RWPE2 (cell line): Measurements from ENCODE around the gene CISD3.
A peak's percentile ranks its signal among the peaks of the same experiment; 100 is the strongest.

Experiments
- ATAC-seq: fragments of 200-7000 bp; cut with Tn5 transposase; 3 replicates; pipeline ENCODE4 v1.9.1; 2021; ENCODE audit warnings: low read depth
- DNase-seq: peaks from one replicate; pipeline ENCODE4 v3.0.0-alpha.2; 2020; ENCODE audit warnings: low spot score
- H3K27ac ChIP-seq: fragments of 450-650 bp; 2 replicates; pipeline ENCODE4 v1.5.1; 2017; ENCODE audit warnings: mild to moderate bottlenecking; ENCODE audit not compliant: poor library complexity, severe bottlenecking
- H3K27me3 ChIP-seq: fragments of 250-450 bp; sonication (Bioruptor Pico); 2 replicates; pipeline ENCODE4 v1.5.1; 2021; ENCODE audit warnings: mild to moderate bottlenecking, moderate library complexity; ENCODE audit not compliant: insufficient read depth, poor library complexity, severe bottlenecking
- H3K36me3 ChIP-seq: fragments of 250-450 bp; sonication (Bioruptor Pico); 2 replicates; pipeline ENCODE4 v1.5.1; 2020; ENCODE audit warnings: low read depth, mild to moderate bottlenecking, moderate library complexity
- H3K4me1 ChIP-seq: fragments of 250-450 bp; sonication (Bioruptor Pico); 2 replicates; pipeline ENCODE4 v1.5.1; 2021; ENCODE audit warnings: mild to moderate bottlenecking, moderate library complexity; ENCODE audit not compliant: insufficient read depth, poor library complexity, severe bottlenecking
- H3K4me3 ChIP-seq: fragments of 250-450 bp; sonication (Bioruptor Pico); 2 replicates; pipeline ENCODE4 v1.5.1; 2021; ENCODE audit warnings: mild to moderate bottlenecking, moderate library complexity; ENCODE audit not compliant: severe bottlenecking
- H3K9me3 ChIP-seq: fragments of 250-450 bp; sonication (Bioruptor Pico); 2 replicates; pipeline ENCODE4 v1.5.1; 2021; ENCODE audit warnings: mild to moderate bottlenecking, moderate library complexity; ENCODE audit not compliant: severe bottlenecking
- TF ChIP-seq, protein P1 (sequence below): fragments of 450-650 bp; IDR thresholded peaks from one replicate; pipeline ENCODE4 v1.5.1; 2017; ENCODE audit warnings: mild to moderate bottlenecking, moderate library complexity; ENCODE audit not compliant: poor library complexity, severe bottlenecking

The CISD3 gene

DNA sequence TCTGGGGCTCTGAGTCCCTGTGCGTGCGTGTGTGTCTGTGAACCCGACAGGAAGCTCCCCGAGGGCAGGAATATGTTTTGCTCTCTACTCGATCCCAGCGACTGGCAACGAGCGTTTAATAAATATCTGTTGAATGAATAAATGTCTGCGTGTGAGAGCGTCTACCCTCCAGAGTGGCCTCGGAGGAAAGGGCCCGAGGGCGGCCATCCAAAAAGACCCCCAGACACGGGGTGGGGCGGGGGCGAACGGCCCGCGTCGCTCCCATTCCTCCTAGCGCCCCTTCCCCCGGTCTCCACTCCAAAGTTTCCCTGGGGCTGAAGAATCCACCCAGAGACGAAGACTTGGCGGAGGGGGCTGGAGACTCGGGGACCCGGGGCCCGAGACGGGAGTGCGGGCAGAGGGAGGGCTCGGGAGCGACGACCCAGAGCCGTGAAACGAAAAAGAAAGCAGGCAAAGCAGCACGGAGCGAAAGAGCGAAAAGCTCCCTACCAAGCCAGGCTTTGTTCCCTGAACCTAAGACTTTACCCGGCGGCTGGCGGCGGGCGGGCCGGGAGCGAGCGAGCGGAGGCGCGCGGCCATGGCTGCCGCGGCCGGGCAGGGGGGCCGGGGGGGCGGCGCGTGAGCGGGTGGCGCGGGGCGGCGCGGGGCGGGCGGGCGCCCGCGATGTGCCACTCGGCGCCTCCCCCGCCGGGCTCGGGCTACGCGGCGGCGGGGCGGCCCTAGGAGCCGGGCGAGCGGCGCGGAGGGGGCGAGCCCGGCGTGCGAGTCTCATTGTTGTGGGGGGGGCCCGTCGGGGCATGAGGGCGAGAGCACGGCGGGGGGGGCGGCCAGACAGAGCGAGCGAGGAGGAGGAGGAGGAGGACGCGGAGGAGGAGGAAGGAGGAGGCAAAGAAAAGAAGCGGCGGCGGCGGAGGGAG is 25.3 kb upstream of the CISD3 start, which contains the start of gene MLLT6:
Gene MLLT6 (plus strand): TSS at position 668 of the 917 bp plus-strand sequence. CDS start 360 bp downstream, outside the sequence.
- no peaks in the 10 kb centered on the region for H3K9me3 ChIP-seq
- no peaks in the 10 kb centered on the region for H3K4me1 ChIP-seq
- TF ChIP-seq, protein P1, sequence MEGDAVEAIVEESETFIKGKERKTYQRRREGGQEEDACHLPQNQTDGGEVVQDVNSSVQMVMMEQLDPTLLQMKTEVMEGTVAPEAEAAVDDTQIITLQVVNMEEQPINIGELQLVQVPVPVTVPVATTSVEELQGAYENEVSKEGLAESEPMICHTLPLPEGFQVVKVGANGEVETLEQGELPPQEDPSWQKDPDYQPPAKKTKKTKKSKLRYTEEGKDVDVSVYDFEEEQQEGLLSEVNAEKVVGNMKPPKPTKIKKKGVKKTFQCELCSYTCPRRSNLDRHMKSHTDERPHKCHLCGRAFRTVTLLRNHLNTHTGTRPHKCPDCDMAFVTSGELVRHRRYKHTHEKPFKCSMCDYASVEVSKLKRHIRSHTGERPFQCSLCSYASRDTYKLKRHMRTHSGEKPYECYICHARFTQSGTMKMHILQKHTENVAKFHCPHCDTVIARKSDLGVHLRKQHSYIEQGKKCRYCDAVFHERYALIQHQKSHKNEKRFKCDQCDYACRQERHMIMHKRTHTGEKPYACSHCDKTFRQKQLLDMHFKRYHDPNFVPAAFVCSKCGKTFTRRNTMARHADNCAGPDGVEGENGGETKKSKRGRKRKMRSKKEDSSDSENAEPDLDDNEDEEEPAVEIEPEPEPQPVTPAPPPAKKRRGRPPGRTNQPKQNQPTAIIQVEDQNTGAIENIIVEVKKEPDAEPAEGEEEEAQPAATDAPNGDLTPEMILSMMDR = no peak
- no peaks in the 10 kb centered on the region for H3K27me3 ChIP-seq
- peaks cover 20% of the 10 kb centered on the region for H3K36me3 ChIP-seq
- peak within 1 kb of the TSS; percentile 78 for H3K27ac ChIP-seq
- peak within 1 kb of the TSS; percentile 54 for H3K4me3 ChIP-seq
- DNase-seq (no peak), ATAC-seq (peak; percentile 24)

DNA sequence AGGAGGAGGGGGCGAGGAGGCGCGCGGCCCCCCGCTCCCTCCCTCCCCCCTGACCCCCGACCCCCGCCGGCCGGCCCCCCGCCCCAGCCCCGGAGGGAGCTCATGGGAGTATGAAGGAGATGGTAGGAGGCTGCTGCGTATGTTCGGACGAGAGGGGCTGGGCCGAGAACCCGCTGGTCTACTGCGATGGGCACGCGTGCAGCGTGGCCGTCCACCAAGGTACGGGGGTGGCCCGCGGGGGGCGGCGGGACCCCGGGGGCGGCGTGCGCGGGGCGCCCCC is 24.7 kb upstream of the CISD3 start:
- H3K36me3 ChIP-seq = peaks cover 22% of the 10 kb centered on the region
- H3K9me3 ChIP-seq = no peaks in the 10 kb centered on the region
- peak overlapping the region; percentile 54 for H3K4me3 ChIP-seq
- H3K4me1 ChIP-seq = no peaks in the 10 kb centered on the region
- H3K27me3 ChIP-seq = no peaks in the 10 kb centered on the region
- H3K27ac ChIP-seq = peak overlapping the region; percentile 78
- TF ChIP-seq, protein P1 = no peak
- no peak for ATAC-seq
- no peak for DNase-seq

DNA sequence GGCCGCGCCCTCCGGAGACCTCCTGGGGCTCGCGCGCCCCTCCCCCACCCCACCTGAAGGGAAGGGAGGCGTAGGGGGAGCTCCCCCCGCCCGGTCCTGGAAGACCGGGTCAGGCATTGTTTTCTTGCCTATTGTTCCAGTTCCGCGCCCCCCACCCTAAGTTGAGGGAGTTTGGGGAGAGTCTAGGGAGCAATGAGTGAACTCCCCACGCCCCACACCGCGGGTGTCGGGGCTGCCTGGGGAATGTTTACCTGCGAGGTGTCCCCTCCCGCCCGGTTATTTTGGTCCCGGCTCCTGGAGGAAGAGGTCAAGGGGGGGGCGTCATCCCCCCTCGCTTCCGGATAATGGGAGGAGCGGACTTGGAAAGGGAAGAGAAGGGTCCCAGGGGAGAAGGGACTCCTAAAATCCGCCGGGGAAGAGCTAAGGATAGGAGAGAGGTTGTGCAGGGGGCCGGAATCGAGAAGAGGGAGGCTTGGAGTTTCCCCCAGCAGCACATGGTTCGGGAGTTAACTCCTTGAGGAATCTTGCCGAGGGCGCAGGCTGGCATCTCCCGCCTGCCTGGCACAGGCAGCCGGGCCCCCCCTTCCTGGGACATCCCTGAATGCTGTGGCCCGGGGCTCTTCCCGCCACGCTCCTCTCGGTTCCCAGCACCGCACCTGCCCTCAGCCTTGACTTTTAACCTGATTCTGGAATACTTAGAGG is 24.2 kb upstream of the CISD3 start:
- ATAC-seq (peak; percentile 18; the same call in 2 of the 3 replicates), DNase-seq (no peak)
- Histone ChIP-seq H3K27ac (peak overlapping the region; percentile 78), H3K4me3 (peak overlapping the region; percentile 54), H3K27me3 (no peaks in the 10 kb centered on the region), H3K9me3 (no peaks in the 10 kb centered on the region), H3K36me3 (peaks cover 22% of the 10 kb centered on the region), H3K4me1 (no peaks in the 10 kb centered on the region)
- TF ChIP-seq, protein P1 = no peak

DNA sequence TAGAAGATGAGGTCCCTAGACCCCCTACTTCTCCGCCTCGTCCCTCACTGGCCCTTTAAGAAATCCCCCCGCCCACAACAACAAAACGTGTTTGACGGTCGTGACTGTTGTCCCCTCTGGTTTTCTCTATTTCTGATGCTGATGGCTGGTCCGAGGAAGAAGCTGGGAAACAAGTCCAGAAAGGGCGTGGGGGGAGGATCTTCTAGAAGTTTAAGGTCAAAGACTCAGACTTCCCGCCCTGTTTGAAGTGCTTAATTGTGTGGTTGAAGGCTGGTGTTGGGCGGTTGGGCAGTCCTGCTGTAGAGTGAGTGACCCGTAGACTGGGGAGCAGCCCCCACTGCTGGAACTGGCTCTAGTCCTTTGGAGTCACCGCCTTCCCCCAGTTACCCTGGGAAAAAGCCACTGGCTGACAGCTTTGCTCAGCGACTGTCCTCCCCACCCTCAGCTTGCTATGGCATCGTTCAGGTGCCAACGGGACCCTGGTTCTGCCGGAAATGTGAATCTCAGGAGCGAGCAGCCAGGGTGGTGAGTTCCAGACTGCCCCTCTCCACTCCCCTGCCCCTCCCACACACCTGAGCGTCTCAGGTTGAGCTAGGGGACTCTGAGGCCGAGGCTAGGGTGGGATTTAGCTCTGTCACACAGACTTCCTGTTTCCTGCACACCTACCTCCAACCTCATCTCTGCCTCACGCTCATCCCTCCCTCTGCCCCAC is 23.5 kb upstream of the CISD3 start:
- peaks cover 22% of the 10 kb centered on the region for H3K36me3 ChIP-seq
- DNase-seq = no peak
- no peak for ATAC-seq
- H3K27ac ChIP-seq = peak overlapping the region; percentile 78
- no peaks in the 10 kb centered on the region for H3K4me1 ChIP-seq
- peak overlapping the region; percentile 54 for H3K4me3 ChIP-seq
- TF ChIP-seq, protein P1 = no peak
- no peaks in the 10 kb centered on the region for H3K9me3 ChIP-seq
- no peaks in the 10 kb centered on the region for H3K27me3 ChIP-seq
